Astrocyte (in vitro differentiated cells and primary cell): Measurements from ENCODE around the gene AKAP17A. TPM values are rescaled to one million over a fixed set of nuclear protein-coding genes. Genes with fewer than 3 reads are reported as not detected.

Source experiments
- DNase-seq: peaks from one replicate; pipeline ENCODE4 v3.0.0-alpha.2; 2010; ENCODE audit warnings: low read depth
- FAIRE-seq: peaks from 2 replicates; lab custom pipeline; 2011; peaks lifted over from hg19 to GRCh38; lab: Jason Lieb, UNC
- H2AFZ ChIP-seq: 2 replicates; pipeline ENCODE4 v1.6.0; 2012; ENCODE audit warnings: low read depth, low read length, inconsistent platforms
- H3K27ac ChIP-seq: 2 replicates; pipeline ENCODE4 v1.5.1; 2011; ENCODE audit warnings: low read depth, low read length, inconsistent platforms
- H3K27me3 ChIP-seq: 2 replicates; pipeline ENCODE4 v1.6.0; 2011; ENCODE audit warnings: low read length, inconsistent platforms; ENCODE audit not compliant: insufficient read depth
- H3K36me3 ChIP-seq: 2 replicates; pipeline ENCODE4 v1.5.1; 2011; ENCODE audit warnings: low read length, inconsistent platforms; ENCODE audit not compliant: insufficient read depth
- H3K4me1 ChIP-seq: 2 replicates; pipeline ENCODE4 v1.5.1; 2011; ENCODE audit warnings: low read length, inconsistent platforms; ENCODE audit not compliant: insufficient read depth
- H3K4me2 ChIP-seq: 2 replicates; pipeline ENCODE4 v1.6.0; 2012; ENCODE audit warnings: low read length, inconsistent platforms
- H3K4me3 ChIP-seq: 2 replicates; pipeline ENCODE4 v1.5.1; 2011; ENCODE audit warnings: low read depth, mild to moderate bottlenecking, low read length, inconsistent platforms; ENCODE audit not compliant: insufficient read depth
- H3K79me2 ChIP-seq: 2 replicates; pipeline ENCODE4 v1.6.0; 2012; ENCODE audit warnings: mild to moderate bottlenecking, low read length, inconsistent platforms; ENCODE audit not compliant: insufficient read depth
- H3K9ac ChIP-seq: 2 replicates; pipeline ENCODE4 v1.6.0; 2012; ENCODE audit warnings: mild to moderate bottlenecking, low read length, inconsistent platforms
- H3K9me3 ChIP-seq: 2 replicates; pipeline ENCODE4 v1.5.1; 2012; ENCODE audit warnings: low read depth, mild to moderate bottlenecking, low read length, inconsistent platforms; ENCODE audit not compliant: insufficient read depth
- H4K20me1 ChIP-seq: 2 replicates; pipeline ENCODE4 v1.6.0; 2012; ENCODE audit warnings: low read length, inconsistent platforms; ENCODE audit not compliant: insufficient read depth
- H3K27ac Mint-ChIP-seq: one replicate; pipeline ENCODE4 v1.8.0; 2021; ENCODE audit warnings: mild to moderate bottlenecking, mixed read lengths; ENCODE audit not compliant: unreplicated experiment
- H3K27me3 Mint-ChIP-seq: one replicate; pipeline ENCODE4 v1.8.0; 2021; ENCODE audit warnings: low read depth, mixed read lengths; ENCODE audit not compliant: unreplicated experiment
- H3K36me3 Mint-ChIP-seq: one replicate; pipeline ENCODE4 v1.8.0; 2021; ENCODE audit warnings: low read depth, mixed read lengths; ENCODE audit not compliant: unreplicated experiment
- H3K4me1 Mint-ChIP-seq: one replicate; pipeline ENCODE4 v1.8.0; 2021; ENCODE audit warnings: low read depth, mixed read lengths; ENCODE audit not compliant: unreplicated experiment
- H3K4me3 Mint-ChIP-seq: one replicate; pipeline ENCODE4 v1.8.0; 2021; ENCODE audit warnings: mild to moderate bottlenecking, moderate library complexity, mixed read lengths; ENCODE audit not compliant: unreplicated experiment
- H3K9me3 Mint-ChIP-seq: one replicate; pipeline ENCODE4 v1.8.0; 2021; ENCODE audit warnings: mild to moderate bottlenecking, mixed read lengths; ENCODE audit not compliant: unreplicated experiment
- CTCF ChIP-seq: IDR thresholded peaks from 2 replicates; pipeline ENCODE4 v1.5.1; 2011; ENCODE audit warnings: low read depth, mild to moderate bottlenecking, inconsistent platforms, low read length, moderate library complexity; ENCODE audit not compliant: insufficient read depth
- EZH2 ChIP-seq: IDR thresholded peaks from 2 replicates; pipeline ENCODE4 v1.6.1; 2012; ENCODE audit warnings: mild to moderate bottlenecking, low read length, inconsistent platforms; ENCODE audit not compliant: insufficient read depth
- total RNA-seq: library from RNA; stranded (reverse); gene quantifications from 2 replicates; pipeline ENCODE4 v1.2.1, GENCODE V29; 2021

Gene AKAP17A
- total RNA-seq, 1 donor from 2014 or later = 15.9 TPM

- no peak for DNase-seq
- Mint-ChIP-seq H3K27me3 (peaks cover 1% of the 10 kb centered on the region), H3K9me3 (peaks cover 14% of the 10 kb centered on the region), H3K4me1 (no peaks in the 10 kb centered on the region), H3K4me3 (no peak overlapping the region), H3K27ac (no peak overlapping the region), H3K36me3 (peaks cover 4% of the 10 kb centered on the region)
- H3K9me3 ChIP-seq = peaks cover 3% of the 10 kb centered on the region
- no peak overlapping the region for H3K9ac ChIP-seq
- no peaks in the 10 kb centered on the region for H3K4me1 ChIP-seq
- no peaks in the 10 kb centered on the region for H4K20me1 ChIP-seq
- no peak overlapping the region for H3K27ac ChIP-seq
- no peak overlapping the region for H2AFZ ChIP-seq
- H3K4me3 ChIP-seq = no peak overlapping the region
- no peaks in the 10 kb centered on the region for H3K79me2 ChIP-seq
- FAIRE-seq = no peak
- no peak overlapping the region for H3K4me2 ChIP-seq
- H3K27me3 ChIP-seq = no peaks in the 10 kb centered on the region
- TF ChIP-seq EZH2 (no peak), CTCF (no peak)
- no peaks in the 10 kb centered on the region for H3K36me3 ChIP-seq
Observed at GRCh38 chrX:1545776-1546408, 45.5 kb upstream of the AKAP17A start.

- Mint-ChIP-seq H3K27ac (no peak overlapping the region), H3K4me1 (no peaks in the 10 kb centered on the region), H3K9me3 (peaks cover 14% of the 10 kb centered on the region), H3K4me3 (no peak overlapping the region), H3K27me3 (peaks cover 5% of the 10 kb centered on the region), H3K36me3 (peaks cover 4% of the 10 kb centered on the region)
- Histone ChIP-seq H4K20me1 (no peaks in the 10 kb centered on the region), H3K9ac (no peak overlapping the region), H3K9me3 (peaks cover 3% of the 10 kb centered on the region), H3K27ac (no peak overlapping the region), H3K4me3 (no peak overlapping the region), H3K27me3 (no peaks in the 10 kb centered on the region), H3K4me1 (no peaks in the 10 kb centered on the region), H3K36me3 (no peaks in the 10 kb centered on the region), H2AFZ (no peak overlapping the region), H3K4me2 (no peak overlapping the region), H3K79me2 (no peaks in the 10 kb centered on the region)
- FAIRE-seq (no peak), DNase-seq (no peak)
- TF ChIP-seq EZH2 (no peak), CTCF (no peak)
Observed at GRCh38 chrX:1546691-1547251, 44.6 kb upstream of the AKAP17A start.

GRCh38 chrX:1551959-1552546 is 39.4 kb upstream of the AKAP17A start:
- DNase-seq (no peak), FAIRE-seq (no peak)
- Mint-ChIP-seq H3K4me1 (no peaks in the 10 kb centered on the region), H3K36me3 (peaks cover 2% of the 10 kb centered on the region), H3K9me3 (peaks cover 16% of the 10 kb centered on the region), H3K27me3 (peaks cover 5% of the 10 kb centered on the region), H3K27ac (no peak overlapping the region), H3K4me3 (no peak overlapping the region)
- H2AFZ ChIP-seq = no peak overlapping the region
- TF ChIP-seq CTCF (no peak), EZH2 (no peak)
- no peaks in the 10 kb centered on the region for H3K9me3 ChIP-seq
- H3K79me2 ChIP-seq = no peaks in the 10 kb centered on the region
- no peak overlapping the region for H3K27ac ChIP-seq
- H3K9ac ChIP-seq = no peak overlapping the region
- H3K4me3 ChIP-seq = no peak overlapping the region
- no peaks in the 10 kb centered on the region for H3K4me1 ChIP-seq
- H3K4me2 ChIP-seq = no peak overlapping the region
- no peaks in the 10 kb centered on the region for H3K36me3 ChIP-seq
- H4K20me1 ChIP-seq = no peaks in the 10 kb centered on the region
- H3K27me3 ChIP-seq = no peaks in the 10 kb centered on the region
